GM20431 (cell line): ENCODE data around the gene GGCX.

Experiments
- in situ Hi-C: fragments of 300-500 bp; cut with MseI, MboI; formaldehyde crosslinking; loops from one replicate; pipeline ENCODE4 v1.15.0; 2020; ENCODE audit warnings: low sequenced_read_pairs; ENCODE audit not compliant: unreplicated experiment

The GGCX gene

GRCh38 chr2:85524336-85524908 is 36.9 kb downstream of the GGCX start:
- in situ Hi-C loops, result no loop called here

GRCh38 chr2:85523903-85524335 is 37.4 kb downstream of the GGCX start:
- in situ Hi-C loops, result no loop called here

GRCh38 chr2:85523062-85523902 is 38.0 kb downstream of the GGCX start:
- in situ Hi-C loops, result no loop called here

- in situ Hi-C loops, result no loop called here
These were observed 39.1 kb downstream of the GGCX start for GRCh38 chr2:85522090-85522647.

- in situ Hi-C loops, result no loop called here
These were observed 44.5 kb downstream of the GGCX start for GRCh38 chr2:85516653-85517389.

- in situ Hi-C loops, result no loop called here
These were observed 47.0 kb downstream of the GGCX start for GRCh38 chr2:85514323-85514722.

GRCh38 chr2:85511008-85511811 is 50.1 kb downstream of the GGCX start:
- in situ Hi-C loops, result no loop called here

- in situ Hi-C loops, result no loop called here
These were observed 54.5 kb downstream of the GGCX start for GRCh38 chr2:85506768-85507181.

GRCh38 chr2:85505551-85506238 is 55.6 kb downstream of the GGCX start:
- in situ Hi-C loops, result no loop called here

- in situ Hi-C loops, result no loop called here
These were observed 56.5 kb downstream of the GGCX start for GRCh38 chr2:85504778-85505261.

- in situ Hi-C loops, result no loop called here
These were observed 57.2 kb downstream of the GGCX start for GRCh38 chr2:85503851-85504777.

- in situ Hi-C loops, result no loop called here
These were observed 58.0 kb downstream of the GGCX start for GRCh38 chr2:85503168-85503850.

- in situ Hi-C loops, result no loop called here
These were observed 58.6 kb downstream of the GGCX start for GRCh38 chr2:85502720-85503119.

GRCh38 chr2:85501248-85501647 is 60.0 kb downstream of the GGCX start:
- in situ Hi-C loops, result no loop called here

GRCh38 chr2:85497944-85498630 is 63.2 kb downstream of the GGCX start:
- in situ Hi-C loops, result no loop called here

- in situ Hi-C loops, result no loop called here
These were observed 64.9 kb downstream of the GGCX start for GRCh38 chr2:85496436-85496835.
